Neural progenitor cell (in vitro differentiated cells): Measurements from ENCODE around the gene AVP.
A peak's percentile ranks its signal among the peaks of the same experiment; 100 is the strongest.
"Not testable (repeated sequence)": the region's sequence is repeated elsewhere in the genome, so short reads cannot be mapped to it uniquely, and the experiment has no call there.

ENCODE experiments used
- EZH2phosphoT487 ChIP-seq: fragments of 200-600 bp; sonication (generic); IDR thresholded peaks from 2 replicates; pipeline ENCODE4 v1.6.1; 2017; ENCODE audit warnings: antibody characterized with exemption
- TF ChIP-seq, protein P1 (sequence below): fragments of 200-600 bp; sonication (generic); IDR thresholded peaks from 2 replicates; pipeline ENCODE4 v1.5.1; 2017; ENCODE audit warnings: antibody characterized with exemption, mild to moderate bottlenecking

DNA sequence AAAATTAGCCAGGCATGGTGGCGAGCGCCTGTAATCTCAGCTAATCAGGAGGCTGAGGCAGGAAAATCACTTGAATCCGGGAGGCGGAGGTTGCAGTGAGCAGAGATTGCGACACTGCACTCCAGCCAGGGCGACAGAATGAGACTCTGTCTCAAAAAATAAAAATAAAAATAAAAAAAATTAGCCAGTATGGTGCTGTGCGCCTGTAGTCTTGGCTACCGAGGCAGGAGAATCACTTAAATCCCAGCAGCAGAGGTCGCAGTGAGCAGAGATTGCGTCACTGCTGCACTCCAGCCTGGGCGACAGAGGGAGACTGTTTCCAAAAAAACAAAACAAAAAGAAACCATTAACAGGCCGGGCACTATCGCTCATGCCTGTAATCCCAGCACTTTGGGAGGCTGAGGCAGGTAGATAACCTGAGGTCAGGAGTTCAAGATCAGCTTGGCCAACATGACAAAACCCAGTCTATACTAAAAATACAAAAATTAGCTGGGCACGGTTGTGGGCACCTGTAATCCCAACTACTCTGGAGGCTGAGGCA is 33.4 kb upstream of the AVP start:
- TF ChIP-seq, protein P1, sequence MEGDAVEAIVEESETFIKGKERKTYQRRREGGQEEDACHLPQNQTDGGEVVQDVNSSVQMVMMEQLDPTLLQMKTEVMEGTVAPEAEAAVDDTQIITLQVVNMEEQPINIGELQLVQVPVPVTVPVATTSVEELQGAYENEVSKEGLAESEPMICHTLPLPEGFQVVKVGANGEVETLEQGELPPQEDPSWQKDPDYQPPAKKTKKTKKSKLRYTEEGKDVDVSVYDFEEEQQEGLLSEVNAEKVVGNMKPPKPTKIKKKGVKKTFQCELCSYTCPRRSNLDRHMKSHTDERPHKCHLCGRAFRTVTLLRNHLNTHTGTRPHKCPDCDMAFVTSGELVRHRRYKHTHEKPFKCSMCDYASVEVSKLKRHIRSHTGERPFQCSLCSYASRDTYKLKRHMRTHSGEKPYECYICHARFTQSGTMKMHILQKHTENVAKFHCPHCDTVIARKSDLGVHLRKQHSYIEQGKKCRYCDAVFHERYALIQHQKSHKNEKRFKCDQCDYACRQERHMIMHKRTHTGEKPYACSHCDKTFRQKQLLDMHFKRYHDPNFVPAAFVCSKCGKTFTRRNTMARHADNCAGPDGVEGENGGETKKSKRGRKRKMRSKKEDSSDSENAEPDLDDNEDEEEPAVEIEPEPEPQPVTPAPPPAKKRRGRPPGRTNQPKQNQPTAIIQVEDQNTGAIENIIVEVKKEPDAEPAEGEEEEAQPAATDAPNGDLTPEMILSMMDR, result peak; percentile 64
- TF ChIP-seq EZH2phosphoT487, result not testable (repeated sequence)
